Cortex of kidney (tissue), 1 donor: ENCODE measurements around the gene GPR162.

Source experiments
- DNase-seq: peaks from one replicate; lab custom pipeline; 2025; lab: John Stamatoyannopoulos, UW

Gene GPR162

GRCh38 chr12:6786416-6787094 lies 35.1 kb upstream of the GPR162 start:
- DNase-seq: no peak

DNA sequence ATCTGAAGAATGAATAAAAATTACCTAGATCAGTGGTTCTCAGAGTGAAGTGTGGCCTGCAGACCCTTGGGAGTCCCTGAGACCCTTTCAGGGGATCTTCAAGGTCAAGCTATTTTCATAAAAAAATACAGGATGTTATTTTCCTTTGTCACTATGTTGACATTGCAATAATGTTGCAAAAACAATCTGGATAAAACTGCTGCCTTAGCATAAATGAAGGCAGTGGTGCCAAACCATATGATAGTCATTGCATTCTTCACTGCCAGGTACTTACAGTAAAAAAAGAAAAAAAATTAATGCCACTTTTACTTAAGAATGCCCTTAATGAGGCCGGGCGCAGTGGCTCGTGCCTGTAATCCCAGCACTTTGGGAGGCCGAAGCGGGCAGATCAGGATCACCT lies 34.3 kb upstream of the GPR162 start:
- DNase-seq: no peak

- no peak for DNase-seq
Measured at GRCh38 chr12:6788972-6789924, 32.4 kb upstream of the GPR162 start, which contains the start of gene CD4. TSS of gene CD4 (plus strand) at chr12:6789528. CDS start at chr12:6800139, 10,611 bp downstream.

- DNase-seq: no peak
Measured at GRCh38 chr12:6790496-6791150, 31.0 kb upstream of the GPR162 start.

- no peak for DNase-seq
Measured at GRCh38 chr12:6791931-6792520, 29.6 kb upstream of the GPR162 start.

- no peak for DNase-seq
Measured at GRCh38 chr12:6792522-6793201, 29.0 kb upstream of the GPR162 start.

DNA sequence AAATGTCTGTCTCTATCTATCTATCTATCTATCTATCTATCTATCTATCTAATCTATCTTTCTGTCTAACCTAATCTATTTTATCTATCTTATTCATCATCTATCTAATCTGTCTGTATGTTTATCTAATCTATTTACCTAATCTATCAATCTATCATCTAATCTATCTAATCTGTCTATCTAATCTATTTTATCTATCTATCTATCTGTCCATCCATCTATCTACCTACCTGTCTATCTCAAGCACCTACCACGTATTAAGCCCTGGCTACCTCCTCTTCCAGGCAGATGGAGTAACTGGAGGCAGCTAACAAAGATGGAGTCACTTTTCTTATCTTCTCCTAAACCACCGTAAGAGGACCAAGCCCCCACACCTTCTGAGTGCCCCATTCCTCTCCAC lies 26.5 kb upstream of the GPR162 start:
- DNase-seq: no peak

DNA sequence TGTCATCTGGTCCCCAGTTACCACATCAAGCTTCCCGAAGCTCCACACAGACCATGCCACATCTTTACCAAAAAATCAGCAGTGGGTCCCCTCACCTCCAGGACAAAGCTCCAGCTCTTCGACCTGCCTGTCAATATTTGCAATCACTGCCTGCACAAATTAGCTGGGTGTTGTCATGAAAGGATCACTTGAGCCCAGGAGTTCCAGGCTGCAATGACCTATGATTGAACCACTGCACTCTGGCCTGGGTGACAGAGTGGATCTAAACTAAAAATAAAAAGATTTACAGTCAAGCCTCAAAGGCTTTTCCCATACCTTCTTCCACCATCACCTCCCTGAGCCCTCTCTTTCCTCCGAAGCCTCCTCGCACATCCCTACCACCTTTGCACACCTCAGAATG lies 25.0 kb upstream of the GPR162 start:
- no peak for DNase-seq

GRCh38 chr12:6799147-6799546 lies 22.5 kb upstream of the GPR162 start:
- DNase-seq: no peak

DNA sequence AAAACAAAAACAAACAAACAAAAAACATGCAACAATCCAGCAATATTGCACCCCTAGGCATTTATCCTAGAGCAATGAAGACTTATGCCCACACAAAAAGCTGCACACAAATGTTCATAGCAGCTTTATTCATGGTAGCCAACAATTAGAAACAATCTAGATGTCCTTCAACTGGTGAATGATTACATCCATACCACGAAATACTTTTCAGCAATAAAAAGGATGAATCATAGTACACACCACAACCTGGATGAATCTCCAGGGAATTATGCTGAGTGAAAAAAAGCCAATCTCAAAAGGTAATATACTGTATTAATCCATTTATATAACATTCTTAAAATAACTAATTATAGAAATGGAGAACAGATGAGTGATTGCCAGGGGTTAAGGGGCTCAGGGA lies 14.5 kb upstream of the GPR162 start:
- DNase-seq: no peak

DNA sequence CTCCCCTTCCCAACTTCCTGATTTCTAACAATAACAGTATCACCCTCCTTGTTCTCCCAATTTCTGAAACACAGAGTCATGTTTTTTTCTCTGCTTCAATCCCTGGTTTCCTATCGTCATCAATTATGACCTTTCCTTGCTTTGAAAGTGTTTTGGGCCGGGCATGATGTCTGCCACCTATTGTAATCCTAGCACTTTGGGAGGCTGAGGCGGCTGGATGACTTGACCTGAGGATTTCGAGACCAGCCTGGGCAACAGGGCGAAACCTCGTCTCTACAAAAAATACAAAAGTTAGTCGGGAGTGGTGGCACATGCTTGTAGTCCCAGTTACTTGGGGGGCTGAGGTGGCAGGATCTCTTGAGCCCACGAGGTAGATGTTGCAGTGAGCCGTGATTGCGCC lies 12.6 kb upstream of the GPR162 start:
- no peak for DNase-seq

GRCh38 chr12:6810758-6811157 lies 10.9 kb upstream of the GPR162 start:
- DNase-seq: no peak

DNA sequence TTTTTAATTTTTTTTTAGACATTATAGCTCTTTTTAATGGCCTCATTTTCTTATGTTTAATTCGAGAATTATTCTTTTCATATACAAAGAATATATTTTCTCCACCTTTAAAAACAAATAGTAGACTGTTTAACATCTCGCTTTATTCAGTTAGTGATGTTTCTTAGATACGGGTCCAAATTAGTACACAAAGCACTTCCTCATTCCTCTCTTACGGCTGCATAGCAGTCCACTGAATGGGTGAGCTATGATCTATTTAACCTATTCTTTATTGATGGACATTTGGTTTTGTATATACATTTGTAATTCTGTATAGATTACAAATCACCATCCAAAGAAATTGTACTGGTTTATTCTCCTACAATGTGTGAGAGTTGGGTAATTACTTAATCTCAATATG lies 8.3 kb upstream of the GPR162 start:
- DNase-seq: no peak

DNA sequence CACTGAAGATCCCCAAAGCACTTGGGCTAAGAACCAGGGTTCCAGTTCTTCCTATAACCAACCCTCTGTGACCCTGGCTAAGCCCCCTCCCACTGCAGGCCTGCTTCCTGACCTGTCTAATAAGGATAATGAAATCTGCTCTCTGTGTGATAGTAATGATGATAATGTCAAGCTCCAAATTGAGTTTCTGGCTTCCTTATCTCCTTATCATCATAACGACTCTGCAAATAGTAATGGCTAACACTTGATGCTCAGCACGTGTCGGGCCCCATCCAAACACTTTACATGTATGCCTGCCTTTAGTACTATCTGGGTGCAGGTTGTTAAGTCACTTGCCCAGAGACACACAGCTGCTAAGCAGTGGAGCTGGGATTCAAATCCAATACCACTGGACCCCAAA lies 5.0 kb upstream of the GPR162 start:
- DNase-seq: no peak

DNA sequence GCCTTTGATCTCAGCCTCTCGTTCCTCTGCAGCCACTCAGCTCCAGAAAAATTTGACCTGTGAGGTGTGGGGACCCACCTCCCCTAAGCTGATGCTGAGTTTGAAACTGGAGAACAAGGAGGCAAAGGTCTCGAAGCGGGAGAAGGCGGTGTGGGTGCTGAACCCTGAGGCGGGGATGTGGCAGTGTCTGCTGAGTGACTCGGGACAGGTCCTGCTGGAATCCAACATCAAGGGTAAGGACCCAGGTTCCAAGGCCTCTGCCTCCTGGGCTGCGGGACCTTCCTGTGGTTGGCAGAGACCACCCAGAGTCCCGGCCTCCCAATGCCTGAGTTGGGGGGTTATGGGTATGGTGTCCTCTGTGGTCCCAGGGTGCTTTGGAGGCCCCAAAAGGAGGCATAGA lies 4.5 kb upstream of the GPR162 start:
- no peak for DNase-seq

DNA sequence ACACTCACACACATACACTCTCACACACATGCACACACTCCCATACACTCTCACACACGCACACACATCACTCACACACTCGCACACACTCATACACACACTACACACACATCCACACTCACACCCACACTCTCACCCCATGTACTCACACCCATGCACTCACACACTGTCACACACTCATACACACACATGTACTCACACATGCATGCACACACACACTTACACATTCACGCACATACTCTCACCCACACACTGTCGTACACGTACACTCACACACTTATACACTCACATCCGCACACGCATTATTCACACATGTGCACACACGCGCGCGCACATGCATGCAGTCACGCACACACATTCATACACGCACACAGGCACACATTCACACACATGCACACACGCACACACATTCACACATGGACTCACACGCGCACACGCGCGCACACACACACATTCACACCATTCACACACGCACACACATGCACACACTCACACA lies 3.9 kb upstream of the GPR162 start:
- DNase-seq: no peak

GRCh38 chr12:6818222-6818621 lies 3.4 kb upstream of the GPR162 start:
- DNase-seq: no peak

DNA sequence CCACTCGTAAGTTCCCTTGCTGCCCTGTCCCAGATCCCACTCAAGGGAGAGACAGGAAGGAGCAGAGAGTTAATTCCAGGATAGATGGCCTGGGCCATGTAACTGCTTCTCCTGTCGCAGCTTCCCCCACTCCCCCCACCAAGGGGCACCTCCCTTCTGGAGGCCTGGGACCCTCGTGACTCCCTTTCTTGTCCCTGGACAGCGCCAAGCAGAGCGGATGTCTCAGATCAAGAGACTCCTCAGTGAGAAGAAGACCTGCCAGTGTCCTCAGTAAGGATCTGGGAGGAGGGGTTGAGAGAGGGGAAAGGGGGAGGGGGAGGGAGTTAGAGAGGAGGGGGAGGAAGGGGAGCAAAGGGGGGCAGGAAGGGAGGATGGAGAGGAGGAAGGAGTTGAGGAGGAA lies 3.0 kb upstream of the GPR162 start:
- DNase-seq: no peak

- no peak for DNase-seq
Measured at GRCh38 chr12:6819106-6820030, 2.3 kb upstream of the GPR162 start.

DNA sequence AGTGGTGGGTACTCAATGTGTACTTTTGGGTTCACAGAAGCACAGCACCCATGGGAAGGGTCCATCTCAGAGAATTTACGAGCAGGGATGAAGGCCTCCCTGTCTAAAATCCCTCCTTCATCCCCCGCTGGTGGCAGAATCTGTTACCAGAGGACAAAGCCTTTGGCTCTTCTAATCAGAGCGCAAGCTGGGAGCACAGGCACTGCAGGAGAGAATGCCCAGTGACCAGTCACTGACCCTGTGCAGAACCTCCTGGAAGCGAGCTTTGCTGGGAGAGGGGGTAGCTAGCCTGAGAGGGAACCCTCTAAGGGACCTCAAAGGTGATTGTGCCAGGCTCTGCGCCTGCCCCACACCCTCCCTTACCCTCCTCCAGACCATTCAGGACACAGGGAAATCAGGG lies 1.5 kb upstream of the GPR162 start:
- no peak for DNase-seq
